ENCODE data around the gene TMEM163.

DNA sequence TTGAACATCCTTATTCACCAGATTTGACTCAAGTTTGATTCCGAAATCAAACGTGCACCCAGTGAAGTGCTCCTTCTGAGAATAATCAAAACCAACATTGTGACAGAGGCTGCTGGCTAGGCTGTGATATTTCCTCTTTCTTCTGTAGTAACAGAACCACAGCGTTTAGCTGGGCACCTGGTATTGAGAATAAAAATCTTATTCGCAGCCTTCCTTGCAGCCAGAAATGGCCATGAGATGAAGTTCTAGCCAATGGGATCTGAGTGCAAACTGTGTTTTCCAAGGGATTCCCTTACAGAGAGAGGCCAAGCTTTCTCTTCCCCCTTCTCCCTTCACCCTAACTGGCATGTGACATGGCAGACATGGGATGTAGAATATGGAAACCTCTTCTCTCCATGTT, 51.7 kb downstream of the TMEM163 start:
- TF ChIP-seq CTCF (IDR thresholded peaks at IDR 0.05) (no peak), POLR2A (IDR thresholded peaks at IDR 0.05) (no peak)
